Measurements from ENCODE around the gene MAPT.

GRCh38 chr17:45965812-45966211 lies 71.5 kb downstream of the MAPT start:
- TF ChIP-seq POLR2AphosphoS5 (IDR thresholded peaks at IDR 0.05; ENCODE audit: insufficient read depth in 1 of 2, low read depth in 1 of 2): no peak
- TF ChIP-seq CTCF (IDR thresholded peaks at IDR 0.05): no peak
- TF ChIP-seq POLR2A (IDR thresholded peaks at IDR 0.05): no peak
